Stimulated activated CD8-positive, alpha-beta memory T cell treated with anti-CD3 and anti-CD28 coated beads, Interleukin-7, amount 100 ng/mL, for 1 hour (primary cell): ENCODE results near the gene PHF12.

Experiments
- DNase-seq, 2 donors: peaks; one replicate each; pipeline ENCODE4 v3.0.0-alpha.2; 2020; ENCODE audit warnings: low read depth in 2 of 2

The PHF12 gene

GRCh38 chr17:28955408-28955807 is 4.1 kb upstream of the PHF12 start:
- DNase-seq: no peak

GRCh38 chr17:28954886-28955285 is 3.6 kb upstream of the PHF12 start:
- no peak for DNase-seq

- no peak for DNase-seq
Observed at GRCh38 chr17:28953444-28954118, 2.3 kb upstream of the PHF12 start.

DNA sequence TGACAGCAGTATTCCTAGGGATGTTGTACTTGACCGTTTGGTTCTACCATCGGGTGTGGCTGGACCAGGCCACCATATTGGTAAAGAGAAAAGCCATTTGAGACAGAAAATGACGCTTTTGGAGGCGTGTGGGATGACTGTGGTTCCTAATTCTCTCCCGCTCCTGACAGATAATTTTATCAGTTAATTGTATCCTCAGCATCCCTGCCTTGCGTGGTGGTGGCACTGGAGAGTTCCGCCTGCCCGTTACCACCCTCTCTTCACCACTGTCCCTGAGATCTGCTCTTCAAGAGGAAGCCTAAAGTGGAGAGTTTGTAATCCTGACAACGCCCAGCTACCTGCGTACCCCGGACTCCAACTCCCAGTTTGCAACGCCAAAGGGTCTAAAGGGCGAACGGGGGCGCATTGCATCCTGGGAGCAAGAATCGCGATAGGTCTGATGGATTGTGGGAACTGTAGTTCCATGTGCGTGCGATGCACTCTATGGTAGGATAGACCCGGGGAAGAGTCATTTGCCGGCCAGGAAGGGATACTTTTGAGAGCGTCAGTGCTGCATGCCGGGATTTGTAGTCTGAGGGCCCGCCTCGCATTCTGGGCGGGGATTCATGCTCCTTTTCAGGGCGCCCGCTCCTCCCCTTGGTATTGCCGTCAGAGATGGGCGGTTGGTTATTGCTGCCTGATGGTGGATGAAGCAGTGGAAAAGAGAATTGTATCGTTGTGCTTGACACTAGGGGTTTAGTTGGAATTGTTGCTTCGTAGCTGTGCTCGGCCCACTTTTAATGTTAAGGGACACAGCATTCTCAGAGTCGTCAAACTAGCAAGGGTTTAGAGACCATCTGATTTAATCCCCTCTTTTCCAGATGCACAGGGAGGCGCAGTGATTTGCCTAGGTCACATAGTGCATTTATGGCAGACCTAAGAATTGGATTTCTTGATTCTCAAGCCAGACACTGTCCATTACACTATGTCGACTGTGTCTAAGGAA is 965 bp upstream of the PHF12 start:
- peak; percentile 85 to 87 for DNase-seq

DNA sequence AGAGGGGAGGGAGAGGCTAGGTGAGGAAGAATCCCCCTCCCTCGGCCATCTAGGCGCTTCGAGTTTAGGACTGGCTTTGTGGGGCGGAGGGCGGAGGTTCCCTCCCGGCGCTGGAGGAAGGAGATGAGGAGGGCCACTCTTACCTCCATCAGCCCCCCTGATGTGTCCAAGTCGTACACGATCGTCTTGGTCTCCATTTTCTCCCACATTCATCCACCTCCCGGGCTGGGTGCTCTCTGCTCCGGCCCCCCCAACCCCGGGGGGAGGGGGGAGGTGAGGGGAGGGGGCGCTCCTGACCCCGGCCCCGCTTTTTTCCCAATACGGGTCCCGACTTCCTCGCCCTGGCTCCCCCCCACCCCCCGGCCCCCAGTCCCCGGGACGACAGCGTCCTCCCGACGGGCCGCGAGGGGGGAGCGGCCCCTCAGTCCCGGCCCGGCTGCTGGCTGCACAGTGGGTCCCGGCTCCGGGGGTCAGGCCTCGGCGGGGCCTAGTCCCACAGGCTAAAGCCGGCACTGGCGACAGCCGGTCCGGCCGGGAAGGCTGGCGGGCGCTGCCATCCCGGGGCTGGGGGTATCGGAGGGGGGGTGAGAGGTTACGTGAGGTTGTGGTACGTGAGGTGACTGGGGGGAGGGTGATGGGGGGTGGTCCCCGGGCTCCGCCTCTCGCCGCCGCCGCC is 428 bp downstream of the PHF12 start:
- DNase-seq: no peak

DNA sequence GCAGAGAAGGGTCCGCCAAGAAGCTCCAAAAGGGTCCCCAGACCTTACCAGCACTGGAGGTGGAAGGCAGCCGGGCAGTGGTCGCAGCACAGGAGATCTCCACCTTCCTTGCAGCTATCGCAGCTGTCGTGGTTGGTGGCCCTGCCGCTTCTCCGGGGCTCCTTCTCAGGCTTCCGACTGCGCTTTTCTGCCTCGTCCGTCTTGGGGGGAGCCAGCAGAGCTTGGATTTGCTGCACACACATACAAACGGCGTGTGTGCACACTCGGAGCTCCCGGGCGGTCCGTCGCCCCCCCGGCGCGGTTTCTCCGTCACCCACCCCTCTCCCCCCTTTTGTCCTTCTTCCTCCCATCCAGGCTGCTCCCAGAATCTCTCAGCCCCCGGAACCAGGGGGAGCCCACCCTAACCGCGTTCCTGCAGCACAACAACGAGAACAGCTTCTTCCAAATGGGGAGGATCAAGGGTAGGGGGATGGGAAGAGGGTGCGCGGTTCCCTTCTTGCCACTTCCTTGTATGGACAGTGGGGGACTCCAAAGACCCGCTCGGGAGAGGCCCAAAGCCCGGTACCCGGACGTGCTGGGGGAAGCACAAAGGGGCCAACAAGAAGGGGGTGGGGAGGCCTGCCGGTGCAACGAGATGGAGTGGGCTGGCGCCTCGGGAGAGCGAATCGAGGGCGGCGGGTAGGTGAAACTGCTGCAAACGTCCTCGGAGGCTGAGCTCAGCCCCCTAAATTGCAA is 1.1 kb downstream of the PHF12 start:
- peak in 1 of 2 donors; percentile 21 for DNase-seq

GRCh38 chr17:28949185-28950016 is 1.9 kb downstream of the PHF12 start:
- peak in 1 of 2 donors; percentile 24 for DNase-seq

DNA sequence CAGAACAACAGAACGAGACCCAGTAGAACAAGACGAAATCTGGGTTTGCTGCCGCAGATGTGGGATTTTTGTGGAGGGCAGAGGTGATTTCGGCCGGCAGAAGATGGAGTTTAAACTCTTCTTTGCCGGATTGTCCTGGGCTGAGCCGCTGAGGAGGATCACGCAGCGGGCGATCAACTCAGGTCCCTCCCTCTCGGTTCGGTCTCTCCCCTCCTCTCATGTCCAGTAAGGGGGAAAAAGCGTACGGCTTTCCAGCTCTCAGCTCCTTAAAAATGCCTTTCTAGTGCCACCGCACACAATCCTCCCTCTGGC is 2.5 kb downstream of the PHF12 start:
- no peak for DNase-seq

DNA sequence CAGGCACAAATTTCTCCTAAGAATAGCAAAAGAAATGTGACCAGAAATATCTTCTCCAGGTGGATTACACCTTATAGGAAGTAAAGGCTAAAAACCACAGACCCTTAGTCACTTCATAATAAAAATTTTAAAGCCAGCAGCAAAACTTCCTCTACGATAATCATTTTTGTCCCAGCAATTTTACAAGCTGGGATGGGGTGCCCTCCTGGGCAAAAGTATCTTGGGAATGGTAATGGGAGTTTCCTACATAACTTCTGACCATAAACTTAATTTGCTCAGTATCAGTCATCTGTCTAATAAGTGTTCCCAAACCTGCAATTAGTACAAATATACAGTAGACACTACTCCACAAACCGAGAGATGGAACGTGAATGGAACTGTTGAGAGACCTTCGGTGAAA is 3.0 kb downstream of the PHF12 start:
- DNase-seq: no peak

GRCh38 chr17:28947639-28948038 is 3.7 kb downstream of the PHF12 start:
- no peak for DNase-seq

DNA sequence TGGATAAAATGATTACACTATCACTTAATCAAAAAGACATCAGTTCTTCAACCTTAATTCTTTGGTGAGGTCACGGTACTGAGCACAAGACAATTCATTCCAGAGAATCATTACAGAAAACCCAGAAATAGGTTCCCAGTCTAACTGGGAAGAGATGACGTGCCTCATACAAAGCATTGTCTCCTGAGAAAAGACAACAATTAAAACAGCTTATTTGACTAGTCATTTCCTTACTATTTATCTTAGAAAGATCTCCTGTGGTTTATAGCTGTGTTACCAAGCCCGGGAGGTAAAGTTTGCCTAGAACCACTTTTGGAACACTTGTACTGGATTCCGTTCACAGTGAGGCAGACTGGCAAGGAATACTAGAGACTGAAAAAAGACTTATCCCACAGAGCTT is 5.1 kb downstream of the PHF12 start:
- no peak for DNase-seq

DNA sequence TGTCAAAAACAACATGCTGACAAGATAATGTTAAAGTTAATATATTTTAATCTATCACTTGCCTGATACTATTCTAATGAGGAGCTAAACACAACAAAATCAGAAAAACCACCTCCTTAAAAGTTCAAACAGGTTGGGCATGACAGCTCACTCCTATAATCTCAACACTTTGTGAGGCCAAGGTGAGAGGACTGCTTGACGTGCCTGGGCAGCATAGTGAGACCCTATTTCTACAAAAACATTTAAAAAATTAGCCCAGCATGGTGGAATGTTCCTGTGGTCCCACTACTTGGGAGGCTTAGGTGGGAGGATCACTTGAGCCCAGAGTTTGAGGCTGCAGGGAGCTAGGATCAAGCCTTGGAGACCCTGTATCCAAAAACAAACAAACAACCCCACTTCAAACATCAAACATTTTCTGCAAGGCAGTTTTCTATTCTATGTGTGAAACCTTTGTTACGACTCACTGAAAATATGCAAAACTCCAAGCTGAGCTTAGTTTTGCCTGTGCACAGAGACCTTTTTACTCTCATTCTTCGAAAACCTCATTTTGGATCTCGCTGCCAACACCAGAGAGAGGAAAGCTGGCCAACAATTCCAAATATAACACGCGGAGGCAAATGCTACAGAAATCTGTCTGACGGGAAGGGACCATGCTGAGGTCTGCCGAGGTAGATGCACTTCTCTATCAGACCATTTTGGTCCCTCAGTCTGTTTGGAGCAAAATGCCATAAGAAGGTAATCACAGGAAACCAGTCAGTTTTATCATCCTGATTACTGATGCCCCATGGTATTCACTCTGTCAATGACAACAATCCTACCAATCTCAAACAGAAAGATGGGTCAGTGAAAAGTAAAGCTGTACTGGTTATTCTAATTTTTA is 6.2 kb downstream of the PHF12 start:
- no peak for DNase-seq

- no peak for DNase-seq
Observed at GRCh38 chr17:28944343-28944742, 7.0 kb downstream of the PHF12 start.

DNA sequence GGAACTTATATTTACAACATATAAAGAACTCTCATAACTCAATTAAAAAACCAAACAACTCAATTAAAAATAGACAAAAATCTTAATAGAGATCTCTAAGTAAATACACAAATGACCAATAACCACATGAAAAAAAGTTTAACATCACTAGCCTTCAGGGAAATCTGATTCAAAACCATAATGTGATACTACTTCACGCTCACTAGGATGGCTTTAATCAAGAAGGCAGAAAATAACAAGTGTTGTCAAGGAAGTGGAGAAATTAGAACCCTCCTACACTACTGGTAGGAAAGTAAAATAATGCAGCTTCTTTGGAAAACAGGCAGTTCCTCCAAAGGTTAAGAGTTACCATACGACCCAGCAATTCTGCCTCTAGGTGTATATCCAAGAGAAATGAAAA is 8.4 kb downstream of the PHF12 start:
- DNase-seq: no peak

- DNase-seq: no peak
Observed at GRCh38 chr17:28941251-28941650, 10.1 kb downstream of the PHF12 start.

- no peak for DNase-seq
Observed at GRCh38 chr17:28940675-28941074, 10.6 kb downstream of the PHF12 start.

DNA sequence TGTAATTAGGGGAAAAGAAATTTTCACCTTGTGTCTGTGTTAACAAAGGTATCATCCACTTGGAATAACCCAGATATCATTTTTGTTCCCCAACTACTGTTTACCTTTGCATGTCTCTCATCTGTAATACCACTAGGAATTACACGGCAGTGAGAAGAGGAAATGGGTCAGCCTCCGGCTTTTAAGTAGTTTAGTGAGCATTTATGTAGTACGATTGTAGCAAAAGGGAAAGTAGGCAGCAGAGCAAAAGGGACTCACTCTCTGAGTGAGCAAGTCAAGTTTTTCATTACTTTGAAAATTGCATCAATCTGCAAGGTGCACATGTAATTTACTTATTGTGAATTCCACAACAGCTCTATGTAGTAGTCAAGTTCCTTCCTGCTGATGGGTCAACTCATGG is 11.2 kb downstream of the PHF12 start:
- no peak for DNase-seq

GRCh38 chr17:28938552-28938951 is 12.8 kb downstream of the PHF12 start:
- no peak for DNase-seq

GRCh38 chr17:28937044-28937729 is 14.1 kb downstream of the PHF12 start:
- DNase-seq: no peak
